Caco-2 (cell line): Measurements from ENCODE around the gene KLHL11. TPM values are rescaled to one million over a fixed set of nuclear protein-coding genes. Genes with fewer than 3 reads are reported as not detected.

ENCODE experiments used
- BruUV-seq: library from RNA; stranded (reverse); fragments of 400-500 nt; replicated peaks from 2 replicates; lab custom pipeline; 2021; lab: Mats Ljungman, UMichigan
- CTCF ChIA-PET: fragments of 300-600 bp; sonication (Branson Sonifier 250); formaldehyde crosslinking; loops from one replicate; lab custom pipeline; 2022; ENCODE audit warnings: antibody characterized with exemption; lab: Charles Lee
- POLR2A ChIA-PET: fragments of 300-600 bp; sonication (Branson Sonifier 250); formaldehyde crosslinking; loops from one replicate; lab custom pipeline; 2022; ENCODE audit warnings: antibody characterized with exemption; lab: Charles Lee
- DNase-seq, 2 experiments: peaks; one replicate each; pipeline versions ENCODE4 v3.0.0 to v3.0.0-alpha.2; 2020 to 2022
- H3K27me3 ChIP-seq: replicated peaks from 2 replicates; pipeline ENCODE4 v1.6.0; 2011; ENCODE audit warnings: low read length; ENCODE audit not compliant: control insufficient read depth, insufficient read depth
- H3K36me3 ChIP-seq: 2 replicates; pipeline ENCODE4 v1.5.1; 2011; ENCODE audit warnings: low read length; ENCODE audit not compliant: control insufficient read depth, insufficient read depth
- H3K4me1 ChIP-seq: fragments of 250-450 bp; sonication (Bioruptor Pico); 2 replicates; pipeline ENCODE4 v1.5.1; 2020; ENCODE audit warnings: mild to moderate bottlenecking
- H3K4me3 ChIP-seq: 2 replicates; pipeline ENCODE4 v1.5.1; 2011; ENCODE audit warnings: low read depth, mild to moderate bottlenecking, control low read depth, low read length
- H3K9me3 ChIP-seq: fragments of 250-450 bp; sonication (Bioruptor Pico); 2 replicates; pipeline ENCODE4 v1.5.1; 2020; ENCODE audit warnings: mild to moderate bottlenecking, moderate library complexity
- H3K27ac Mint-ChIP-seq: one replicate; pipeline ENCODE4 v1.8.0; 2022; ENCODE audit warnings: mixed read lengths; ENCODE audit not compliant: unreplicated experiment
- H3K27me3 Mint-ChIP-seq: one replicate; pipeline ENCODE4 v1.8.0; 2022; ENCODE audit warnings: mixed read lengths; ENCODE audit not compliant: insufficient read depth, unreplicated experiment
- H3K36me3 Mint-ChIP-seq: one replicate; pipeline ENCODE4 v1.8.0; 2022; ENCODE audit warnings: mild to moderate bottlenecking, mixed read lengths; ENCODE audit not compliant: insufficient read depth, unreplicated experiment
- H3K4me1 Mint-ChIP-seq: one replicate; pipeline ENCODE4 v1.8.0; 2022; ENCODE audit warnings: low read depth, mixed read lengths; ENCODE audit not compliant: unreplicated experiment
- H3K4me3 Mint-ChIP-seq: one replicate; pipeline ENCODE4 v1.8.0; 2022; ENCODE audit warnings: mild to moderate bottlenecking, moderate library complexity, mixed read lengths; ENCODE audit not compliant: unreplicated experiment
- H3K9me3 Mint-ChIP-seq: one replicate; pipeline ENCODE4 v1.8.0; 2022; ENCODE audit warnings: mixed read lengths; ENCODE audit not compliant: unreplicated experiment
- CTCF ChIP-seq, 2 experiments: fragments of 200-600 bp in 1 of 2; IDR thresholded peaks; 1 replicate in 1 of 2; 2 replicates in 1 of 2; pipeline versions ENCODE4 v1.5.1 to v1.8.0; 2011 to 2022; ENCODE audit warnings: antibody characterized with exemption in 1 of 2, control low read depth in 1 of 2, inconsistent platforms in 1 of 2, low read depth in 1 of 2, low read length in 1 of 2, mild to moderate bottlenecking in 1 of 2, moderate library complexity in 1 of 2; ENCODE audit not compliant: insufficient read depth in 1 of 2, severe bottlenecking in 1 of 2, unreplicated experiment in 1 of 2
- intact Hi-C: fragments of 100-400 bp; cut with micrococcal nuclease; formaldehyde crosslinking; loops from one replicate; pipeline ENCODE4 v1.10.0; 2022; ENCODE audit not compliant: unreplicated experiment
- total RNA-seq: library from RNA; stranded (reverse); gene quantifications from 2 replicates; pipeline ENCODE4 v1.2.3, GENCODE V29; 2022

KLHL11 gene
- total RNA-seq, 1 experiment from 2014 or later: 22.2 TPM

GRCh38 chr17:41818024-41818423, 47.2 kb downstream of the KLHL11 start:
- H3K36me3 Mint-ChIP-seq: peaks cover 39% of the 10 kb centered on the region
- ChIA-PET CTCF (interaction anchor here (0.7 kb wide), 1 partner anchor 13 kb away, joined by 3 read pairs; no protein-coding TSS in a partner anchor), POLR2A (no interaction called here)
- DNase-seq: no peak
- H3K4me1 ChIP-seq: peaks cover 8% of the 10 kb centered on the region; the same call in 1 of the 2 replicates
- no peaks in the 10 kb centered on the region for H3K9me3 Mint-ChIP-seq
- H3K27me3 ChIP-seq: no peaks in the 10 kb centered on the region
- H3K4me3 Mint-ChIP-seq: no peak overlapping the region
- no peaks in the 10 kb centered on the region for H3K9me3 ChIP-seq
- peaks cover 6% of the 10 kb centered on the region for H3K4me1 Mint-ChIP-seq
- no TSS peak for BruUV-seq
- no peak for TF ChIP-seq CTCF (IDR thresholded peaks at IDR 0.05; ENCODE audit: insufficient read depth in 1 of 2, low read depth in 1 of 2, low read length in 1 of 2, severe bottlenecking in 1 of 2, unreplicated experiment in 1 of 2)
- H3K36me3 ChIP-seq: peaks cover 3% of the 10 kb centered on the region
- no peak overlapping the region for H3K4me3 ChIP-seq
- H3K27me3 Mint-ChIP-seq: no peaks in the 10 kb centered on the region
- intact Hi-C loops: no loop called here
- H3K27ac Mint-ChIP-seq: no peak overlapping the region

DNA sequence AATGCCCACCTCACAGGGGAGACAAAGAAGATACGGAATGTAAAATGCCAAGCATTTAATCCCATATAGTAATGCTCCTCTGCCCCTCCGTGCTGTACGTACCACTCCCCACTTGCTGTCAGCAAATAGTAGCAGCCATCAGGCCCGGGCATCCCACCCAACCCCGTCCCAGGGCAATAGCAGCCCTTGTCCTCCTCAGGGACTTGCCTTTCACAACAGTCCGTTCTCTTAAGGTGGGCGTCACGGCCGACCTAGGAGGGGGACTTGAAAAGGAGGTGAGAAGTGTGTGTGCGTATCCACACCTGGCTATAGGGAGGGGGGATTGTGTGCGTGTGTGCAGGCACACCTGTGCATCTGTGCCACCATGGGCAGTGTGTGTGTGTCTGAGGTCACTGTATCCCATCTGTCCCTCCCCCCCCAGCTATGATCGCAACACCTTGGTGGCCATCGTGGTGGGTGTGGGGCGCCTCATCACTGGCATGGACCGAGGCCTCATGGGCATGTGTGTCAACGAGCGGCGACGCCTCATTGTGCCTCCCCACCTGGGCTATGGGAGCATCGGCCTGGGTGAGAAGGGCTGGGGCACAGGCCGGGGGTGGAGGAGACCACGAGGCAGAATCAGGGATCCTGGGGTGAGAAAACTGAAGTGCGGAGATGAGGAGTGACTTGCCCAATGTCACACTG, 48.4 kb downstream of the KLHL11 start:
- intact Hi-C loops: no loop called here
- ChIA-PET POLR2A (interaction anchor here (0.9 kb wide), 1 partner anchor 48 kb away, joined by 3 read pairs; the partner anchor contains the start of gene KLHL11), CTCF (no interaction called here)
- Mint-ChIP-seq H3K27me3 (no peaks in the 10 kb centered on the region), H3K9me3 (no peaks in the 10 kb centered on the region), H3K36me3 (peaks cover 41% of the 10 kb centered on the region), H3K4me1 (peaks cover 6% of the 10 kb centered on the region), H3K27ac (no peak overlapping the region), H3K4me3 (no peak overlapping the region)
- H3K27me3 ChIP-seq: no peaks in the 10 kb centered on the region
- H3K4me3 ChIP-seq: no peak overlapping the region
- TF ChIP-seq CTCF (IDR thresholded peaks at IDR 0.05; ENCODE audit: insufficient read depth in 1 of 2, low read depth in 1 of 2, low read length in 1 of 2, severe bottlenecking in 1 of 2, unreplicated experiment in 1 of 2): no peak
- no peak for DNase-seq
- no peaks in the 10 kb centered on the region for H3K9me3 ChIP-seq
- H3K36me3 ChIP-seq: peaks cover 3% of the 10 kb centered on the region
- no TSS peak for BruUV-seq
- peaks cover 8% of the 10 kb centered on the region; the same call in 1 of the 2 replicates for H3K4me1 ChIP-seq

DNA sequence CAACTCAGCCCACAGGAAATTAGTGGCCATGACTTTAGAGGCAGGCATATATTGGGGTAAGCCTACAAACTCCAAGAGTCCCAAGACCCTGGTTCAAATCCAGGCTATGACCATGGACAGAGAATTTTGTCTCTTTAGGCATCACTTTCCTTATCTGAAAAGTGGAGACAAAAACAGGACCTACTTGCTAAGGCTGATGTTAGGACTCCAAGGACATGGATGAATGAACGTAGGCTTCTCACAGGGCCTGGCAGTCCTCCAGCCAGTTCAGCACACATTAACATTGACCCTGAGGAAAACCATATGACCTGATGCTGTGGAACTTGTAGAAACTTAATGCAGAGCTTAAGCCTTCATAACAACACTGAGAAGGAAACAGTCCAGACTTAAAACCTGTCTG, 51.0 kb downstream of the KLHL11 start:
- ChIA-PET CTCF (no interaction called here), POLR2A (no interaction called here)
- Histone ChIP-seq H3K36me3 (peaks cover 3% of the 10 kb centered on the region), H3K27me3 (no peaks in the 10 kb centered on the region), H3K4me1 (peaks cover 17% of the 10 kb centered on the region), H3K4me3 (peak overlapping the region; percentile 91), H3K9me3 (no peaks in the 10 kb centered on the region)
- no peak for TF ChIP-seq CTCF (IDR thresholded peaks at IDR 0.05; ENCODE audit: insufficient read depth in 1 of 2, low read depth in 1 of 2, low read length in 1 of 2, severe bottlenecking in 1 of 2, unreplicated experiment in 1 of 2)
- Mint-ChIP-seq H3K27ac (peak overlapping the region; percentile 97), H3K4me3 (peak overlapping the region; percentile 99), H3K27me3 (no peaks in the 10 kb centered on the region), H3K36me3 (peaks cover 43% of the 10 kb centered on the region), H3K9me3 (no peaks in the 10 kb centered on the region), H3K4me1 (peaks cover 6% of the 10 kb centered on the region)
- no TSS peak for BruUV-seq
- intact Hi-C loops: no loop called here
- DNase-seq: no peak
